ENCODE results near the gene ETV6. TPM values are rescaled to one million over a fixed set of nuclear protein-coding genes. Genes with fewer than 3 reads are reported as not detected.

The ETV6 gene
- total RNA-seq, 4 donors from 2014 or later = 7.6 to 45.5 (median 8.2) TPM

GRCh38 chr12:11923067-11923466, 273.6 kb downstream of the ETV6 start:
- TF ChIP-seq CTCF (IDR thresholded peaks at IDR 0.05) (no peak), POLR2A (IDR thresholded peaks at IDR 0.05) (no peak)
- H3K4me3 ChIP-seq = no peak overlapping the region
- no peak overlapping the region for H3K27ac ChIP-seq
- H3K9me3 ChIP-seq = no peaks in the 10 kb centered on the region
- H3K27me3 ChIP-seq = no peaks in the 10 kb centered on the region
- no peaks in the 10 kb centered on the region for H3K4me1 ChIP-seq
- no peak for DNase-seq
- intact Hi-C loops (cut with DNase I; ENCODE audit: low total_unique reads) = no loop called here
- no peaks in the 10 kb centered on the region for H3K36me3 ChIP-seq

GRCh38 chr12:11927286-11927935, 277.9 kb downstream of the ETV6 start:
- Histone ChIP-seq H3K36me3 (no peaks in the 10 kb centered on the region), H3K27ac (no peak overlapping the region), H3K4me3 (no peak overlapping the region), H3K27me3 (no peaks in the 10 kb centered on the region), H3K9me3 (no peaks in the 10 kb centered on the region), H3K4me1 (no peaks in the 10 kb centered on the region)
- no peak for DNase-seq
- intact Hi-C loops (cut with DNase I; ENCODE audit: low total_unique reads) = no loop called here
- TF ChIP-seq CTCF (IDR thresholded peaks at IDR 0.05) (no peak), POLR2A (IDR thresholded peaks at IDR 0.05) (no peak)

GRCh38 chr12:11929714-11930113, 280.2 kb downstream of the ETV6 start:
- DNase-seq = no peak
- no peaks in the 10 kb centered on the region for H3K9me3 ChIP-seq
- H3K36me3 ChIP-seq = no peaks in the 10 kb centered on the region
- intact Hi-C loops (cut with DNase I; ENCODE audit: low total_unique reads) = no loop called here
- H3K27me3 ChIP-seq = no peaks in the 10 kb centered on the region
- no peaks in the 10 kb centered on the region for H3K4me1 ChIP-seq
- H3K4me3 ChIP-seq = no peak overlapping the region
- TF ChIP-seq CTCF (IDR thresholded peaks at IDR 0.05) = no peak
- TF ChIP-seq POLR2A (IDR thresholded peaks at IDR 0.05) = no peak
- no peak overlapping the region for H3K27ac ChIP-seq

GRCh38 chr12:11939223-11939622, 289.7 kb downstream of the ETV6 start:
- no peak for DNase-seq
- Histone ChIP-seq H3K9me3 (no peaks in the 10 kb centered on the region), H3K4me3 (no peak overlapping the region), H3K27ac (no peak overlapping the region), H3K4me1 (no peaks in the 10 kb centered on the region), H3K36me3 (no peaks in the 10 kb centered on the region), H3K27me3 (no peaks in the 10 kb centered on the region)
- intact Hi-C loops (cut with DNase I; ENCODE audit: low total_unique reads) = no loop called here
- TF ChIP-seq CTCF (IDR thresholded peaks at IDR 0.05) (no peak), POLR2A (IDR thresholded peaks at IDR 0.05) (no peak)

GRCh38 chr12:11941606-11942337, 292.3 kb downstream of the ETV6 start:
- H3K4me3 ChIP-seq = no peak overlapping the region
- TF ChIP-seq POLR2A (IDR thresholded peaks at IDR 0.05) = no peak
- no peak for TF ChIP-seq CTCF (IDR thresholded peaks at IDR 0.05)
- DNase-seq = no peak
- no peaks in the 10 kb centered on the region for H3K9me3 ChIP-seq
- H3K4me1 ChIP-seq = no peaks in the 10 kb centered on the region
- no peak overlapping the region for H3K27ac ChIP-seq
- intact Hi-C loops (cut with DNase I; ENCODE audit: low total_unique reads) = no loop called here
- H3K36me3 ChIP-seq = no peaks in the 10 kb centered on the region
- no peaks in the 10 kb centered on the region for H3K27me3 ChIP-seq

Measured in uterus (tissue), 4 donors.